ENCODE results near the gene PLAGL2. TPM values are rescaled to one million over a fixed set of nuclear protein-coding genes. Genes with fewer than 3 reads are reported as not detected.

Gene PLAGL2
- total and polyA plus RNA-seq, 2 of the 8 experiments (the other 6 are each of a cell fraction or from before 2014, with no cell fraction given): 20.6 to 25.4 TPM

- no peak overlapping the region for H3K14ac ChIP-seq (ENCODE audit: insufficient read length)
- no peak overlapping the region for H3K56ac ChIP-seq (replicated peaks; ENCODE audit: insufficient read length, low read depth, low read length)
- FAIRE-seq (no peak), DNase-seq (ENCODE audit: low read depth in 1 of 2, low spot score in 2 of 2) (no peak)
- peaks cover 11% of the 10 kb centered on the region; the same call in 1 of the 2 replicates for H3K23me2 ChIP-seq (ENCODE audit: low read depth, low read length)
- H4K91ac ChIP-seq (replicated peaks; ENCODE audit: insufficient read length, low read length): no peak overlapping the region
- H3K27ac ChIP-seq (ENCODE audit: low read depth, low read length): no peak overlapping the region
- H3K23ac ChIP-seq (ENCODE audit: insufficient read length): no peak overlapping the region
- POLR2A ChIA-PET (ENCODE audit: partially characterized antibody): interaction anchor here (0.6 to 8.7 kb wide), 8 partner anchors 11 to 639 kb away, joined by 3 to 77 read pairs (median 4); no protein-coding TSS in a partner anchor
- H2AFZ ChIP-seq (ENCODE audit: low read length): no peak overlapping the region
- no peak overlapping the region for H2BK12ac ChIP-seq (ENCODE audit: low read depth, low read length)
- CTCF ChIA-PET (ENCODE audit: partially characterized antibody): interaction anchor here (0.7 to 1.1 kb wide), 2 partner anchors 14 to 15 kb away, joined by 3 to 4 read pairs; no protein-coding TSS in a partner anchor
- no peak overlapping the region for H2BK120ac ChIP-seq (replicated peaks; ENCODE audit: low read depth, low read length)
- H3K79me1 ChIP-seq (ENCODE audit: low read depth, low read length): peaks cover 18% of the 10 kb centered on the region
- no peak overlapping the region for H2BK15ac ChIP-seq (ENCODE audit: low read length)
- H4K8ac ChIP-seq (ENCODE audit: extremely low read depth, insufficient read depth, low read length): no peak overlapping the region
- H3K4me1 ChIP-seq (replicated peaks in 1 of 4; ENCODE audit: control insufficient read depth in 3 of 4, insufficient read depth in 4 of 4, low read length in 3 of 4): peaks cover 0 to 25% (median 20%) of the 10 kb centered on the region in 4 experiments; a peak in 5 of 7 replicates
- no peak overlapping the region for H2BK20ac ChIP-seq (ENCODE audit: low read length)
- H2BK5ac ChIP-seq (ENCODE audit: low read depth, low read length): no peak overlapping the region
- H3K4me3 ChIP-seq (ENCODE audit: extremely low read depth in 1 of 4, insufficient read depth in 2 of 4, low read depth in 3 of 4, low read length in 4 of 4): peak overlapping the region in 1 of 4 experiments; percentile 95; a peak in 2 of 8 replicates
- peaks cover 19 to 86% of the 10 kb centered on the region in 2 experiments for H3K79me2 ChIP-seq (ENCODE audit: control insufficient read depth in 1 of 2, insufficient read depth in 2 of 2, low read length in 2 of 2)
- no peak overlapping the region for H3K9ac ChIP-seq (replicated peaks in 1 of 4; ENCODE audit: extremely low read depth in 1 of 4, low read depth in 3 of 4, low read length in 3 of 4)
- no peaks in the 10 kb centered on the region for H3K9me3 ChIP-seq (ENCODE audit: insufficient read depth in 2 of 2, low read depth in 1 of 2, low read length in 1 of 2)
- peaks cover 6 to 22% of the 10 kb centered on the region in 2 experiments for H4K20me1 ChIP-seq (replicated peaks in 1 of 2; ENCODE audit: control insufficient read depth in 1 of 2, insufficient read depth in 2 of 2, low read length in 2 of 2)
- peak overlapping the region; percentile 12 to 83; a peak in 3 of 4 replicates for H3K4me2 ChIP-seq (ENCODE audit: insufficient read depth in 1 of 2, low read depth in 2 of 2, low read length in 2 of 2)
- no peak overlapping the region for H4K5ac ChIP-seq (ENCODE audit: insufficient read length, low read depth, low read length)
- peaks cover 14 to 23% (median 19%) of the 10 kb centered on the region in 4 experiments for H3K36me3 ChIP-seq (ENCODE audit: control insufficient read depth in 2 of 4, insufficient read depth in 4 of 4, low read length in 3 of 4)
- H3K4ac ChIP-seq (replicated peaks; ENCODE audit: insufficient read length, low read depth, low read length): no peak overlapping the region
- H3K27me3 ChIP-seq (replicated peaks in 1 of 4; ENCODE audit: control insufficient read depth in 3 of 4, extremely low read depth in 1 of 4, insufficient read depth in 3 of 4, low read length in 3 of 4): no peaks in the 10 kb centered on the region; a peak in 2 of 7 replicates
- H3K18ac ChIP-seq (ENCODE audit: extremely low read depth, low read length): no peak overlapping the region
- no peak overlapping the region for H2AK5ac ChIP-seq (ENCODE audit: low read depth, low read length)
- WGBS, 2 experiments (ENCODE audit: extremely low coverage in 1 of 2, insufficient coverage in 1 of 2, insufficient read length in 1 of 2, insufficient replicate concordance in 2 of 2, low coverage in 1 of 2, low lambda C conversion rate in 2 of 2, missing lambda C conversion rate in 1 of 2): 86% methylated on average over 5 of the region's 5 CpGs; no CpG with 5 or more reads in 1 of the 2 experiments
- no peak for TF ChIP-seq CHD2 (IDR thresholded peaks at IDR 0.05; ENCODE audit: low read length)
- no peak for TF ChIP-seq CTCF (IDR thresholded peaks at IDR 0.05; ENCODE audit: control extremely low read depth in 1 of 3, insufficient read depth in 1 of 3, low read depth in 1 of 3, low read length in 3 of 3)
- no peak for TF ChIP-seq CREB1 (IDR thresholded peaks at IDR 0.05)
- TF ChIP-seq POLR2AphosphoS5 (IDR thresholded peaks at IDR 0.05; ENCODE audit: low read depth, low read length): no peak
- no peak for TF ChIP-seq SUZ12 (IDR thresholded peaks at IDR 0.05; ENCODE audit: low read length)
- no peak for TF ChIP-seq SRF (IDR thresholded peaks at IDR 0.05; ENCODE audit: low read depth, low read length)
- TF ChIP-seq TAF7 (optimal IDR thresholded peaks at IDR 0.05; ENCODE audit: borderline replicate concordance, low read depth, low read length): no peak
- TF ChIP-seq TEAD4 (IDR thresholded peaks at IDR 0.05; ENCODE audit: low read depth, low read length): no peak
- no peak for TF ChIP-seq POLR2A (IDR thresholded peaks at IDR 0.05; ENCODE audit: control extremely low read depth in 1 of 2, low read depth in 2 of 2, low read length in 2 of 2)
- no peak for TF ChIP-seq KDM5A (IDR thresholded peaks at IDR 0.05; ENCODE audit: low read length)
- no peak for TF ChIP-seq RBBP5 (IDR thresholded peaks at IDR 0.05; ENCODE audit: borderline replicate concordance, low read depth, low read length)
These were observed 2.3 kb downstream of the PLAGL2 start for GRCh38 chr20:32205110-32205842.

Data from H1 (cell line).